OCI-LY7 (cell line): ENCODE results near the gene PTCRA. TPM values are rescaled to one million over a fixed set of nuclear protein-coding genes. Genes with fewer than 3 reads are reported as not detected.
"Not testable (repeated sequence)": the region's sequence is repeated elsewhere in the genome, so short reads cannot be mapped to it uniquely, and the experiment has no call there.

Source experiments
- BruUV-seq: library from RNA; stranded (reverse); fragments of 400-500 nt; replicated peaks from 2 replicates; lab custom pipeline; 2021; lab: Mats Ljungman, UMichigan
- CTCF ChIA-PET: fragments of 300-600 bp; sonication (Branson Sonifier 250); formaldehyde crosslinking; loops from one replicate; lab custom pipeline; 2022; ENCODE audit warnings: antibody characterized with exemption; ENCODE audit not compliant: unreplicated experiment; lab: Charles Lee
- POLR2A ChIA-PET: fragments of 300-600 bp; sonication (Branson Sonifier 250); formaldehyde crosslinking; loops from one replicate; lab custom pipeline; 2022; ENCODE audit warnings: antibody characterized with exemption; lab: Charles Lee
- DNase-seq: peaks from one replicate; pipeline ENCODE4 v3.0.0-alpha.2; 2015; ENCODE audit warnings: low spot score
- H2AFZ ChIP-seq: fragments of 200-600 bp; sonication (generic), shearing (Covaris generic); 2 replicates; pipeline ENCODE4 v1.6.1; 2014; ENCODE audit warnings: mild to moderate bottlenecking, antibody characterized with exemption, low read length, moderate library complexity
- H3K27ac ChIP-seq: fragments of 200-600 bp; sonication (generic); 2 replicates; pipeline ENCODE4 v1.5.1; 2014; ENCODE audit warnings: mixed run types, low read depth, mild to moderate bottlenecking, moderate library complexity, low read length, inconsistent platforms; ENCODE audit not compliant: poor library complexity, severe bottlenecking
- H3K36me3 ChIP-seq: fragments of 200-600 bp; sonication (generic); 2 replicates; pipeline ENCODE4 v1.6.1; 2014; ENCODE audit warnings: mild to moderate bottlenecking, antibody characterized with exemption, low read length, moderate library complexity, mixed read lengths; ENCODE audit not compliant: insufficient read depth
- H3K4me1 ChIP-seq: fragments of 200-600 bp; sonication (generic); 2 replicates; pipeline ENCODE4 v1.5.1; 2014; ENCODE audit warnings: mild to moderate bottlenecking, low read length; ENCODE audit not compliant: insufficient read depth, poor library complexity, severe bottlenecking
- H3K4me2 ChIP-seq: fragments of 200-600 bp; sonication (generic); 2 replicates; pipeline ENCODE4 v1.6.1; 2014; ENCODE audit warnings: mild to moderate bottlenecking, low read length
- H3K4me3 ChIP-seq: fragments of 200-600 bp; sonication (generic); 2 replicates; pipeline ENCODE4 v1.5.1; 2014; ENCODE audit warnings: mild to moderate bottlenecking, low read depth, low read length; ENCODE audit not compliant: poor library complexity, severe bottlenecking
- H3K79me2 ChIP-seq: fragments of 200-600 bp; sonication (generic); 2 replicates; pipeline ENCODE4 v1.6.1; 2016; ENCODE audit warnings: low read depth, mild to moderate bottlenecking, low read length, moderate library complexity, mixed read lengths; ENCODE audit not compliant: insufficient read depth
- H3K9me2 ChIP-seq: fragments of 200-600 bp; sonication (generic); 2 replicates; pipeline ENCODE4 v1.6.1; 2016; ENCODE audit warnings: mild to moderate bottlenecking, low read length, mixed read lengths; ENCODE audit not compliant: insufficient read depth
- H3K9me3 ChIP-seq: fragments of 200-600 bp; sonication (generic); 2 replicates; pipeline ENCODE4 v1.6.1; 2014; ENCODE audit warnings: mild to moderate bottlenecking, mixed run types, low read length, mixed read lengths
- H4K20me1 ChIP-seq: fragments of 200-600 bp; sonication (generic); 2 replicates; pipeline ENCODE4 v1.6.1; 2014; ENCODE audit warnings: mild to moderate bottlenecking, antibody characterized with exemption, low read length, moderate library complexity, mixed read lengths; ENCODE audit not compliant: insufficient read depth
- CTCF ChIP-seq: fragments of 200-600 bp; sonication (generic); conservative IDR thresholded peaks from 2 replicates; pipeline ENCODE4 v1.5.1; 2014; ENCODE audit warnings: mild to moderate bottlenecking, antibody characterized with exemption, low read length, moderate library complexity, mixed read lengths
- EZH2phosphoT487 ChIP-seq: fragments of 200-600 bp; sonication (generic); IDR thresholded peaks from 2 replicates; pipeline ENCODE4 v1.6.1; 2018; ENCODE audit warnings: low read depth, borderline replicate concordance, mild to moderate bottlenecking, mixed run types, antibody characterized with exemption, low read length, moderate library complexity, mixed read lengths
- intact Hi-C: fragments of 100-400 bp; cut with micrococcal nuclease; formaldehyde crosslinking; loops from one replicate; pipeline ENCODE4 v1.10.0; 2022; ENCODE audit not compliant: unreplicated experiment
- total RNA-seq, 2 experiments: library from RNA; depleted of rRNA in 1 of 2; stranded (reverse); fragments of >200 nt in 1 of 2; shearing (Covaris generic) in 1 of 2; gene quantifications; 2 replicates each; pipeline ENCODE4 v1.2.3, GENCODE V29; 2014 to 2022

Gene PTCRA
- total RNA-seq, 2 experiments from 2014 or later, result 0.85 to 0.91 TPM

DNA sequence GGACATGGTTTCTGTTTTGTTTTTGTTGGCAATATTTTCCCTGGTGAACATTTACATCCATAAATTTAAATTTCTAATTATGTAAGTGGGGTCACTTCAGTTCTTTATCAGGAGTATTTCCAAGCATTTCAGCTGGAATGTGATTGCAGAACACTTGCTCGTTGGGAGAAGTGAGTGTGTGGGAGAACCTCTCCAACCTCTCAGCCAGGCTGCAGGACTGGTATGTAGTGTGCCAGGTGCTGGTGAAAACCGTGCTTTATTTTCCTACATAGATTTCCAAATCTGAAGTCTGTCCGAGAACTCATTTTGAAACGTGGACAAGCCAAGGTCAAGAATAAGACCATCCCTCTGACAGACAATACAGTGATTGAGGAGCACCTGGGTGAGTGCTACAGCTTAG, 30.2 kb upstream of the PTCRA start:
- no TSS peak for BruUV-seq
- TF ChIP-seq EZH2phosphoT487, result no peak
- Histone ChIP-seq H3K27ac (no peak overlapping the region), H3K9me2 (no peaks in the 10 kb centered on the region), H3K4me2 (no peak overlapping the region), H3K4me3 (no peak overlapping the region), H3K4me1 (peaks cover 10% of the 10 kb centered on the region), H4K20me1 (0 out of 2 replicates have a peak, but pooled peaks cover 6% of the 10 kb centered on the region), H3K9me3 (no peaks in the 10 kb centered on the region), H3K36me3 (peaks cover 66% of the 10 kb centered on the region), H3K79me2 (peaks cover 44% of the 10 kb centered on the region), H2AFZ (no peak overlapping the region)
- no peak for DNase-seq
- CTCF ChIA-PET, result no interaction called here
- POLR2A ChIA-PET, result interaction anchor here (0.6 kb wide), 1 partner anchor 140 kb away, joined by 9 read pairs; the partner anchor contains the start of gene TBCC
- intact Hi-C loops, result no loop called here

- BruUV-seq, intact Hi-C loops, H4K20me1 ChIP-seq, H3K4me2 ChIP-seq, H3K9me3 ChIP-seq, H3K27ac ChIP-seq, DNase-seq, H3K9me2 ChIP-seq, H2AFZ ChIP-seq, CTCF ChIA-PET, POLR2A ChIA-PET, H3K4me3 ChIP-seq: not testable (repeated sequence)
- Histone ChIP-seq H3K36me3 (peaks cover 44% of the 10 kb centered on the region), H3K79me2 (peaks cover 19% of the 10 kb centered on the region; the same call in 1 of the 2 replicates), H3K4me1 (peaks cover 26% of the 10 kb centered on the region)
Observed at GRCh38 chr6:42888201-42888600, 27.7 kb upstream of the PTCRA start.

DNA sequence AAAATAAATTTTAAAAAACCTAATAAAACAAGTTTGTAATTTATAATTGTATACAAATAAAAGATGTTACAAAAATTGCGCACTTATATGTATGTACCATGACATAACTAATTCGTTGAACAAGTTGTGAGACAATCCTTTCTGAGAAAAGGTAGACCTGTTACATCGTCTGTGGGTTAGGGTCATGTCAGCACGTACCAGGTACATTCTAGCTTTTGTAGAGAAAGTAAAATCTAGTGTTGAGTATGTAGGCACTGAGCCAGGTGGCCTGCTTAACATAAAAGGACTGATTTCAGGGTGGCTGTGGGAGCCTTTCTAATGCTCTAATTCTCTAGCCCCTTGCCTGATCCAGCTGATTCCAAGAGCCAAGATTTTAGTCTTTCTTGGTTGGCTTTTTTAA, 26.0 kb upstream of the PTCRA start:
- Histone ChIP-seq H3K4me1 (peaks cover 40% of the 10 kb centered on the region), H3K27ac (peak overlapping the region; percentile 76), H3K4me2 (peak overlapping the region; percentile 72), H3K9me2 (no peaks in the 10 kb centered on the region), H4K20me1 (no peaks in the 10 kb centered on the region), H3K36me3 (peaks cover 28% of the 10 kb centered on the region), H2AFZ (no peak overlapping the region), H3K9me3 (no peaks in the 10 kb centered on the region), H3K4me3 (peak overlapping the region; percentile 74), H3K79me2 (peaks cover 8% of the 10 kb centered on the region; the same call in 1 of the 2 replicates)
- CTCF ChIA-PET, result no interaction called here
- POLR2A ChIA-PET, result interaction anchor here (0.6 to 1.5 kb wide), 4 partner anchors 9 to 97 kb away, joined by 3 to 5 read pairs (median 4); partner anchors contain the start of gene RPL7L1
- TF ChIP-seq CTCF, result no peak
- no peak for TF ChIP-seq EZH2phosphoT487
- intact Hi-C loops, result loop anchor here (5.0 kb wide), 2 partner anchors 143 to 328 kb away; partner anchors contain the start of genes TBCC and UBR2
- peak; percentile 23 for DNase-seq
- BruUV-seq, result no TSS peak
